ENCODE measurements around the gene SMIM15.

Gene SMIM15

DNA sequence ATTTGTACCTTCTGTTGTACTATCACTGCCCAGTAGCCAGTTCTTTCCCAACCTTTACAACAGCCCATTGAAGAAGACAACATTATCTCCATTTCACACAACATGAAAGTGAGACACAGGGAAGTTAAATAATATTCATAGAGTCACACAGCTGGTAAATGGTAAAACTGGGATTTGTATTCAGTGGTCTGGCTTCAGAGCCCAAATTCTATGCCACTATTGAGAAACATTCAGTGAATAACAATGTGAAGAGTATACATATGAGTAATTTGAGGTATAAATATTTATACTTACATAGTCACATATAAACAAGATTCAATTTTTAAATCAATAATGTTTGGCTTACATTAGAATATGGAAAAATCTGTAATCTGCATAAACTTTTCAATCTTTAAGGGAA lies 13.8 kb downstream of the SMIM15 start:
- Histone ChIP-seq H3K4me2 (ENCODE audit: low read depth, low read length) (no peak overlapping the region), H4K20me1 (ENCODE audit: insufficient read depth, low read length) (no peaks in the 10 kb centered on the region), H3K9me3 (replicated peaks; ENCODE audit: insufficient read depth, low read length) (no peaks in the 10 kb centered on the region), H3K27me3 (replicated peaks; ENCODE audit: insufficient read depth, low read length) (no peaks in the 10 kb centered on the region), H3K79me2 (ENCODE audit: low read length) (no peaks in the 10 kb centered on the region), H3K27ac (ENCODE audit: low read length) (no peak overlapping the region), H3K9me2 (replicated peaks; ENCODE audit: insufficient read depth, low read length) (no peaks in the 10 kb centered on the region), H3F3A (ENCODE audit: insufficient read depth, low read length) (no peaks in the 10 kb centered on the region), H3K4me1 (ENCODE audit: low read length) (no peaks in the 10 kb centered on the region), H2AFZ (ENCODE audit: low read length) (no peak overlapping the region), H3K36me3 (replicated peaks; ENCODE audit: insufficient read depth, low read length) (no peaks in the 10 kb centered on the region), H3K4me3 (ENCODE audit: low read length) (no peak overlapping the region), H3K9ac (ENCODE audit: low read length) (no peak overlapping the region)
- TF ChIP-seq EZH2phosphoT487 (IDR thresholded peaks at IDR 0.05; ENCODE audit: low read length) = no peak
- no peak for TF ChIP-seq CTCF (IDR thresholded peaks at IDR 0.05; ENCODE audit: low read length)
- TF ChIP-seq EZH2 (optimal IDR thresholded peaks at IDR 0.05; ENCODE audit: low read depth, low read length) = no peak
- DNase-seq = no peak

GRCh38 chr5:61142811-61143210 lies 19.5 kb downstream of the SMIM15 start:
- no peak overlapping the region for H2AFZ ChIP-seq (ENCODE audit: low read length)
- no peaks in the 10 kb centered on the region for H3K9me2 ChIP-seq (replicated peaks; ENCODE audit: insufficient read depth, low read length)
- H3K4me1 ChIP-seq (ENCODE audit: low read length) = no peaks in the 10 kb centered on the region
- H3K36me3 ChIP-seq (replicated peaks; ENCODE audit: insufficient read depth, low read length) = no peaks in the 10 kb centered on the region
- H3K4me2 ChIP-seq (ENCODE audit: low read depth, low read length) = no peak overlapping the region
- H3K9ac ChIP-seq (ENCODE audit: low read length) = no peak overlapping the region
- no peaks in the 10 kb centered on the region for H3K27me3 ChIP-seq (replicated peaks; ENCODE audit: insufficient read depth, low read length)
- no peak overlapping the region for H3K4me3 ChIP-seq (ENCODE audit: low read length)
- no peaks in the 10 kb centered on the region for H4K20me1 ChIP-seq (ENCODE audit: insufficient read depth, low read length)
- H3F3A ChIP-seq (ENCODE audit: insufficient read depth, low read length) = no peaks in the 10 kb centered on the region
- H3K9me3 ChIP-seq (replicated peaks; ENCODE audit: insufficient read depth, low read length) = no peaks in the 10 kb centered on the region
- no peaks in the 10 kb centered on the region for H3K79me2 ChIP-seq (ENCODE audit: low read length)
- DNase-seq = no peak
- H3K27ac ChIP-seq (ENCODE audit: low read length) = no peak overlapping the region
- TF ChIP-seq CTCF (IDR thresholded peaks at IDR 0.05; ENCODE audit: low read length) (no peak), EZH2 (optimal IDR thresholded peaks at IDR 0.05; ENCODE audit: low read depth, low read length) (no peak), EZH2phosphoT487 (IDR thresholded peaks at IDR 0.05; ENCODE audit: low read length) (no peak)

GRCh38 chr5:61142391-61142790 lies 19.9 kb downstream of the SMIM15 start:
- H3K9ac ChIP-seq (ENCODE audit: low read length) = no peak overlapping the region
- no peak overlapping the region for H3K4me3 ChIP-seq (ENCODE audit: low read length)
- no peaks in the 10 kb centered on the region for H3K9me2 ChIP-seq (replicated peaks; ENCODE audit: insufficient read depth, low read length)
- H3K79me2 ChIP-seq (ENCODE audit: low read length) = no peaks in the 10 kb centered on the region
- TF ChIP-seq CTCF (IDR thresholded peaks at IDR 0.05; ENCODE audit: low read length) (no peak), EZH2 (optimal IDR thresholded peaks at IDR 0.05; ENCODE audit: low read depth, low read length) (no peak), EZH2phosphoT487 (IDR thresholded peaks at IDR 0.05; ENCODE audit: low read length) (no peak)
- no peak for DNase-seq
- no peaks in the 10 kb centered on the region for H3F3A ChIP-seq (ENCODE audit: insufficient read depth, low read length)
- no peaks in the 10 kb centered on the region for H4K20me1 ChIP-seq (ENCODE audit: insufficient read depth, low read length)
- H3K27me3 ChIP-seq (replicated peaks; ENCODE audit: insufficient read depth, low read length) = no peaks in the 10 kb centered on the region
- no peak overlapping the region for H2AFZ ChIP-seq (ENCODE audit: low read length)
- no peak overlapping the region for H3K27ac ChIP-seq (ENCODE audit: low read length)
- no peak overlapping the region for H3K4me2 ChIP-seq (ENCODE audit: low read depth, low read length)
- no peaks in the 10 kb centered on the region for H3K36me3 ChIP-seq (replicated peaks; ENCODE audit: insufficient read depth, low read length)
- H3K9me3 ChIP-seq (replicated peaks; ENCODE audit: insufficient read depth, low read length) = no peaks in the 10 kb centered on the region
- no peaks in the 10 kb centered on the region for H3K4me1 ChIP-seq (ENCODE audit: low read length)

Measured in MM.1S (cell line).